ENCODE measurements around the gene OR10J4.

OR10J4 gene

GRCh38 chr1:159459551-159459950 is 27.5 kb downstream of the OR10J4 start:
- Mint-ChIP-seq H3K27me3 (peaks cover 2% of the 10 kb centered on the region), H3K4me3 (no peak overlapping the region), H3K27ac (no peak overlapping the region), H3K9me3 (peaks cover 29% of the 10 kb centered on the region), H3K4me1 (no peaks in the 10 kb centered on the region), H3K36me3 (ENCODE audit: low read depth) (peaks cover 5% of the 10 kb centered on the region)
- DNase-seq (no peak), ATAC-seq (no peak)

- Mint-ChIP-seq H3K4me1 (no peaks in the 10 kb centered on the region), H3K27ac (no peak overlapping the region), H3K4me3 (no peak overlapping the region), H3K27me3 (peaks cover 15% of the 10 kb centered on the region), H3K36me3 (ENCODE audit: low read depth) (peaks cover 5% of the 10 kb centered on the region), H3K9me3 (peaks cover 28% of the 10 kb centered on the region)
- DNase-seq = no peak
- no peak for ATAC-seq
Observed at GRCh38 chr1:159465191-159465603, 33.2 kb downstream of the OR10J4 start.

GRCh38 chr1:159468321-159468720 is 36.3 kb downstream of the OR10J4 start:
- no peak overlapping the region for H3K27ac Mint-ChIP-seq
- H3K4me1 Mint-ChIP-seq = no peaks in the 10 kb centered on the region
- no peak for DNase-seq
- H3K4me3 Mint-ChIP-seq = no peak overlapping the region
- peaks cover 6% of the 10 kb centered on the region for H3K9me3 Mint-ChIP-seq
- no peak for ATAC-seq
- peaks cover 18% of the 10 kb centered on the region for H3K27me3 Mint-ChIP-seq
- H3K36me3 Mint-ChIP-seq (ENCODE audit: low read depth) = no peaks in the 10 kb centered on the region

GRCh38 chr1:159469921-159470533 is 38.0 kb downstream of the OR10J4 start:
- no peaks in the 10 kb centered on the region for H3K9me3 Mint-ChIP-seq
- H3K36me3 Mint-ChIP-seq (ENCODE audit: low read depth) = no peaks in the 10 kb centered on the region
- no peak overlapping the region for H3K4me3 Mint-ChIP-seq
- no peaks in the 10 kb centered on the region for H3K4me1 Mint-ChIP-seq
- ATAC-seq (no peak), DNase-seq (no peak)
- H3K27me3 Mint-ChIP-seq = peaks cover 18% of the 10 kb centered on the region
- no peak overlapping the region for H3K27ac Mint-ChIP-seq

- H3K36me3 Mint-ChIP-seq (ENCODE audit: low read depth) = no peaks in the 10 kb centered on the region
- no peak overlapping the region for H3K4me3 Mint-ChIP-seq
- DNase-seq (no peak), ATAC-seq (no peak)
- peaks cover 11% of the 10 kb centered on the region for H3K27me3 Mint-ChIP-seq
- H3K27ac Mint-ChIP-seq = no peak overlapping the region
- H3K4me1 Mint-ChIP-seq = no peaks in the 10 kb centered on the region
- H3K9me3 Mint-ChIP-seq = no peaks in the 10 kb centered on the region
Observed at GRCh38 chr1:159473335-159473734, 41.3 kb downstream of the OR10J4 start.

GRCh38 chr1:159474926-159475325 is 42.9 kb downstream of the OR10J4 start:
- ATAC-seq = no peak
- DNase-seq = no peak
- no peak overlapping the region for H3K4me3 Mint-ChIP-seq
- no peaks in the 10 kb centered on the region for H3K36me3 Mint-ChIP-seq (ENCODE audit: low read depth)
- no peak overlapping the region for H3K27ac Mint-ChIP-seq
- H3K9me3 Mint-ChIP-seq = no peaks in the 10 kb centered on the region
- H3K4me1 Mint-ChIP-seq = no peaks in the 10 kb centered on the region
- peaks cover 7% of the 10 kb centered on the region for H3K27me3 Mint-ChIP-seq

Measured in activated naive CD8-positive, alpha-beta T cell treated with anti-CD3 and anti-CD28 coated beads, Interleukin-2, amount 50 U/mL, for 24 hours (primary cell).